Gastrocnemius medialis (tissue), 4 donors: ENCODE results near the gene HRCT1. TPM values are rescaled to one million over a fixed set of nuclear protein-coding genes. Genes with fewer than 3 reads are reported as not detected.

Source experiments
- ATAC-seq, 2 donors: fragments of 150-250 bp; one replicate each; pipeline ENCODE4 v1.9.1; 2016
- DNase-seq, 2 donors: peaks; one replicate each; pipeline ENCODE4 v3.0.0-alpha.2; 2019
- H3K27ac ChIP-seq, 4 donors: fragments of 200-600 bp; sonication (generic); 1 replicate in 1 of 4; 2 replicates in 3 of 4; pipeline ENCODE4 v1.5.1; 2016 to 2018; ENCODE audit warnings: mild to moderate bottlenecking in 2 of 4, moderate library complexity in 1 of 4
- H3K27me3 ChIP-seq, 3 donors: fragments of 200-600 bp; sonication (generic) in 2 of 3; 1 replicate in 1 of 3; 2 replicates in 2 of 3; pipeline versions ENCODE4 v1.5.1 to v1.6.0; 2016 to 2019; ENCODE audit warnings: mild to moderate bottlenecking in 1 of 3, moderate library complexity in 1 of 3
- H3K36me3 ChIP-seq, 2 donors: fragments of 200-600 bp; sonication (generic) in 1 of 2; one replicate each; pipeline ENCODE4 v1.5.1; 2017 to 2018
- H3K4me1 ChIP-seq, 2 donors: fragments of 200-600 bp; sonication (generic) in 1 of 2; one replicate each; pipeline ENCODE4 v1.5.1; 2016 to 2017; ENCODE audit warnings: mild to moderate bottlenecking in 2 of 2
- H3K4me3 ChIP-seq, 4 donors: fragments of 200-600 bp; sonication (generic) in 3 of 4; 1 replicate in 1 of 4; 2 replicates in 3 of 4; pipeline ENCODE4 v1.5.1; 2016 to 2019; ENCODE audit warnings: mild to moderate bottlenecking in 2 of 4
- H3K9me3 ChIP-seq, 3 donors: fragments of 200-600 bp; sonication (generic) in 2 of 3; 1 replicate in 1 of 3; 2 replicates in 2 of 3; pipeline ENCODE4 v1.5.1; 2016 to 2019
- POLR2A ChIP-seq, 2 donors: fragments of 450-650 bp; IDR thresholded peaks; one replicate each; pipeline ENCODE4 v1.6.1; 2017; ENCODE audit warnings: antibody characterized with exemption in 2 of 2, mild to moderate bottlenecking in 2 of 2, moderate library complexity in 2 of 2
- in situ Hi-C, 4 donors: fragments of 200-750 bp; cut with MboI; loops; one replicate each; pipeline versions ENCODE4 v1.15.0 to v1.8.0; 2017; ENCODE audit warnings: low sequenced_read_pairs in 4 of 4
- intact Hi-C: fragments of 100-400 bp; cut with DNase I; formaldehyde crosslinking; loops from one replicate; pipeline ENCODE4 v1.15.1; 2023; ENCODE audit warnings: low total_unique reads
- total RNA-seq, 4 donors: library from RNA; depleted of rRNA; stranded (reverse); fragments of >200 nt; gene quantifications; one replicate each; pipeline versions ENCODE4 v1.1.0 to v1.2.3, GENCODE V29; 2016
- TF ChIP-seq, protein P1 (sequence below), 5 experiments: fragments of 450-650 bp in 3 of 5; fragments of 200-600 bp in 2 of 5; sonication (generic) in 2 of 5; IDR thresholded peaks in 4 of 5; conservative IDR thresholded peaks in 1 of 5; 1 replicate in 4 of 5; 2 replicates in 1 of 5; pipeline ENCODE4 v1.5.1; 2016 to 2019; ENCODE audit warnings: antibody characterized with exemption in 5 of 5, mild to moderate bottlenecking in 3 of 5, moderate library complexity in 3 of 5

Gene HRCT1
- total RNA-seq, 4 donors from 2014 or later = 3.2 to 5.1 (median 3.3) TPM; not detected in 1

GRCh38 chr9:35869621-35870216 is 36.3 kb upstream of the HRCT1 start:
- Histone ChIP-seq H3K27me3 (peaks cover 0 to 14% (median 0%) of the 10 kb centered on the region in 3 donors), H3K4me1 (no peaks in the 10 kb centered on the region), H3K27ac (no peak overlapping the region), H3K9me3 (no peaks in the 10 kb centered on the region), H3K4me3 (no peak overlapping the region), H3K36me3 (no peaks in the 10 kb centered on the region)
- TF ChIP-seq, protein P1, sequence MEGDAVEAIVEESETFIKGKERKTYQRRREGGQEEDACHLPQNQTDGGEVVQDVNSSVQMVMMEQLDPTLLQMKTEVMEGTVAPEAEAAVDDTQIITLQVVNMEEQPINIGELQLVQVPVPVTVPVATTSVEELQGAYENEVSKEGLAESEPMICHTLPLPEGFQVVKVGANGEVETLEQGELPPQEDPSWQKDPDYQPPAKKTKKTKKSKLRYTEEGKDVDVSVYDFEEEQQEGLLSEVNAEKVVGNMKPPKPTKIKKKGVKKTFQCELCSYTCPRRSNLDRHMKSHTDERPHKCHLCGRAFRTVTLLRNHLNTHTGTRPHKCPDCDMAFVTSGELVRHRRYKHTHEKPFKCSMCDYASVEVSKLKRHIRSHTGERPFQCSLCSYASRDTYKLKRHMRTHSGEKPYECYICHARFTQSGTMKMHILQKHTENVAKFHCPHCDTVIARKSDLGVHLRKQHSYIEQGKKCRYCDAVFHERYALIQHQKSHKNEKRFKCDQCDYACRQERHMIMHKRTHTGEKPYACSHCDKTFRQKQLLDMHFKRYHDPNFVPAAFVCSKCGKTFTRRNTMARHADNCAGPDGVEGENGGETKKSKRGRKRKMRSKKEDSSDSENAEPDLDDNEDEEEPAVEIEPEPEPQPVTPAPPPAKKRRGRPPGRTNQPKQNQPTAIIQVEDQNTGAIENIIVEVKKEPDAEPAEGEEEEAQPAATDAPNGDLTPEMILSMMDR (IDR thresholded peaks at IDR 0.05 in 4 of 5, conservative IDR thresholded peaks at IDR 0.05 in 1 of 5) = no peak
- no peak for TF ChIP-seq POLR2A (IDR thresholded peaks at IDR 0.05)
- in situ Hi-C loops (loop anchor here in 1 of 4 donors (10.0 kb wide), 1 partner anchor 75 kb away; the partner anchor contains the start of gene NPR2), intact Hi-C loops (no loop called here)
- DNase-seq (no peak), ATAC-seq (no peak)

GRCh38 chr9:35870351-35870923 is 35.6 kb upstream of the HRCT1 start, which contains the start of gene OR13J1:
TSS of gene OR13J1 (minus strand) at chr9:35870401. CDS start at chr9:35870401, 0 bp downstream.
- H3K27ac ChIP-seq = no peak within 1 kb of the TSS
- H3K4me3 ChIP-seq = no peak within 1 kb of the TSS
- intact Hi-C loops (no loop called here), in situ Hi-C loops (loop anchor here in 1 of 4 donors (10.0 kb wide), 1 partner anchor 76 kb away; the partner anchor contains the start of gene NPR2)
- DNase-seq (no peak), ATAC-seq (no peak)
- no peaks in the 10 kb centered on the region for H3K4me1 ChIP-seq
- H3K9me3 ChIP-seq = no peaks in the 10 kb centered on the region
- TF ChIP-seq, protein P1 (IDR thresholded peaks at IDR 0.05 in 4 of 5, conservative IDR thresholded peaks at IDR 0.05 in 1 of 5) = no peak
- TF ChIP-seq POLR2A (IDR thresholded peaks at IDR 0.05) = no peak
- no peaks in the 10 kb centered on the region for H3K36me3 ChIP-seq
- H3K27me3 ChIP-seq = peaks cover 0 to 13% (median 0%) of the 10 kb centered on the region in 3 donors

DNA sequence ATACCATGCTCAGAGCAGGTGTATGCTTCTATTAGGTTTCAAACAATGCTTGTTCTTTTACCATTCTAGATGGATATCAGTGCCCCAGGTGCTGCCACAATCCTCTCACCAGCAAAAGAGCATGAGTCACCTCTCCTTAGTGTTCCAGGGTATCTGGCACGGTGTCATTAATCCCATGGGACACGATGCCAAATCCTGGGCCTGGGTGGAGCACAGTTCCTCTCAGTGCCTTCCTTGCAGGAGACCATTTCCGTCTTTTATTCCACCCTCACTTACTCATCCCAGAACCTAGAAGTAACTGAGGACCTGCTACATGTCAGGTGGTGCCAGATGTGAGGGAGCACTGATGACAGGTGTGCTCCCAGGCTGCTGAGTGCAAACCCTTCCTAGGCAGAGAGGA is 34.5 kb upstream of the HRCT1 start:
- DNase-seq = no peak
- no peak overlapping the region for H3K4me3 ChIP-seq
- in situ Hi-C loops = loop anchor here in 1 of 4 donors (10.0 kb wide), 1 partner anchor 77 kb away; the partner anchor contains the start of gene NPR2
- TF ChIP-seq, protein P1 (IDR thresholded peaks at IDR 0.05 in 4 of 5, conservative IDR thresholded peaks at IDR 0.05 in 1 of 5) = no peak
- TF ChIP-seq POLR2A (IDR thresholded peaks at IDR 0.05) = no peak
- no peaks in the 10 kb centered on the region for H3K36me3 ChIP-seq
- no peaks in the 10 kb centered on the region for H3K4me1 ChIP-seq
- H3K27ac ChIP-seq = no peak overlapping the region
- intact Hi-C loops = no loop called here
- ATAC-seq = no peak
- no peaks in the 10 kb centered on the region for H3K9me3 ChIP-seq
- peaks cover 0 to 7% (median 0%) of the 10 kb centered on the region in 3 donors for H3K27me3 ChIP-seq

DNA sequence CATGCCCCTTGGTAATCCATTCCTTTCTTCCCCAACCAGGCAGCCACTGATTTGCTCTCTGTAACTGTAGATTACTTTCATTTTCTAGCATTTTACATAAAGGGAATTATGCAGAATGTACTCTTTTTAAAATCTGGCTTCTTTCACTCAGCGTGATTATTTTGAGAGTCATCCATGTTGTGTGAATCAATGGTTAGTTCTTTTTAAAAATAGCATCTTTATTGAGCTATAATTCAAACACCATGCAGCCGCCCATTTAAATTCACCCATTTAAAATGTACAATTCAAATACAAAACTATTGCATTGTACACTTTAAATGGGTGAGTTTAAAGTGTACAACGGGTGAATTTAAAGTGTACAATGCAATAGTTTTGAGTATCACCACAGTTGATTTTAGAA is 33.5 kb upstream of the HRCT1 start:
- Histone ChIP-seq H3K4me1 (no peaks in the 10 kb centered on the region), H3K4me3 (no peak overlapping the region), H3K27ac (no peak overlapping the region), H3K36me3 (no peaks in the 10 kb centered on the region), H3K9me3 (no peaks in the 10 kb centered on the region), H3K27me3 (peaks cover 0 to 4% (median 0%) of the 10 kb centered on the region in 3 donors)
- DNase-seq (no peak), ATAC-seq (no peak)
- TF ChIP-seq, protein P1 (IDR thresholded peaks at IDR 0.05 in 4 of 5, conservative IDR thresholded peaks at IDR 0.05 in 1 of 5) = no peak
- TF ChIP-seq POLR2A (IDR thresholded peaks at IDR 0.05) = no peak
- in situ Hi-C loops (loop anchor here in 1 of 4 donors (10.0 kb wide), 1 partner anchor 78 kb away; the partner anchor contains the start of gene NPR2), intact Hi-C loops (no loop called here)
